ENCODE results near the gene PTPN18.
"Not testable (repeated sequence)": the region's sequence is repeated elsewhere in the genome, so short reads cannot be mapped to it uniquely, and the experiment has no call there.

PTPN18 gene, protein sequence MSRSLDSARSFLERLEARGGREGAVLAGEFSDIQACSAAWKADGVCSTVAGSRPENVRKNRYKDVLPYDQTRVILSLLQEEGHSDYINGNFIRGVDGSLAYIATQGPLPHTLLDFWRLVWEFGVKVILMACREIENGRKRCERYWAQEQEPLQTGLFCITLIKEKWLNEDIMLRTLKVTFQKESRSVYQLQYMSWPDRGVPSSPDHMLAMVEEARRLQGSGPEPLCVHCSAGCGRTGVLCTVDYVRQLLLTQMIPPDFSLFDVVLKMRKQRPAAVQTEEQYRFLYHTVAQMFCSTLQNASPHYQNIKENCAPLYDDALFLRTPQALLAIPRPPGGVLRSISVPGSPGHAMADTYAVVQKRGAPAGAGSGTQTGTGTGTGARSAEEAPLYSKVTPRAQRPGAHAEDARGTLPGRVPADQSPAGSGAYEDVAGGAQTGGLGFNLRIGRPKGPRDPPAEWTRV

DNA sequence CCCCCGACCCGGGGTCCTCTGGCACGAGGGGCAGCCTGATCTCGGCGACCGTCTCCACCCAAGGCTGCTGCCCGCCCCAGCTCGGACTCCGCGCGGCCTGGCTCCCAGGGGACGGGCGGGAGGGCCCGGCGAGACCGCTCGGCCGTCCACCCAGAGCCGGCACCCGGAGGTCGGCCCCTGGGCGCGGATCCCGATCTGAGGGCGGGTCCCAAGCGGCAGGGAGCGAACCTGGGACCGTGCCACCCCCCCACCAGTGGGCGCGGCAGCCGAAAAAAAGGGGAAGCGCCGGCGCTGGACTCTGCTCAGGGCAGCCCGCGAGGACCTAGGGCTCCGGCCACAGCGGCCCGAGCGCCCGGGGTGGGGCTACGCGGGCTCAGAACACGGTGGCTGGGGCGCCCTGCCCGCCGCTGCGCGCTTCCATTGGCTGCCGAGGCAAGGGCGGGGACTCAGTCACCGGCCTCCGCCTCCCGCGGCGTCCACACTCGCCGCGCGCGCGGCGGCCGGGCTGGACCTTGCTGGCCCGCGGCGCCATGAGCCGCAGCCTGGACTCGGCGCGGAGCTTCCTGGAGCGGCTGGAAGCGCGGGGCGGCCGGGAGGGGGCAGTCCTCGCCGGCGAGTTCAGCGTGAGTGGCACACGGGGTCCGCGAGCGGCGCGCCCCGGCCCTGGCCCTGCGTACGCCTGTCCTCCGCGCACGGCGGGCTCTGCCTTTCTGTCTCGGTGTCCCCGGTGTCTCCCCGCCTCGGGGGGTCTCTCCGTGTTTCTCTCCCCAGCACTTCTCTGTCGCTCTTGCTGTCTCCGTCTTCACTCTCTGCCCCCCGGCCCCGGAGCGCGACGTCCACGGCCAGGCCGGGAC, at the start of gene PTPN18:
Gene PTPN18 (plus strand): TSS at position 479 of the 854 bp plus-strand sequence. CDS start 52 bp downstream, at position 531.
- peak; percentile 66 for DNase-seq

DNA sequence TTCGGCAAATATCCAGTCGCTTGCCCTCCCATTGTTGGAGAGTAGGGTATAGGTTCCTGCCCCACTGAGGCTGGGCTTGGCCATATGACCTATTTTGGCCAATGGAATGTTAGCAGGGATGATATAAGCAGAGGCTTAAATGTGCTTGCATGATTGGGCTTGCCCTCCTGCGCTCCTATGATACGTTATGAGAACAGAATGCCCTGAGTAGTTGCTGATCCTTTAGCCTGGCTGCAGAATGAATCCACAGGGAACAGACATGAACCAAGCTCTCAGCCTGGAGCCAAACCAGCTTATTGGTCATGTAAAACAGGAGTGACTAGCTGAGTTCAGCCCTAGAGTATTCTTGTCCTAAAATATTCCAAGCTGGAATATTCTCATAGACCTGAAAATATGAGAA, 48.0 kb upstream of the PTPN18 start:
- DNase-seq: no peak

DNA sequence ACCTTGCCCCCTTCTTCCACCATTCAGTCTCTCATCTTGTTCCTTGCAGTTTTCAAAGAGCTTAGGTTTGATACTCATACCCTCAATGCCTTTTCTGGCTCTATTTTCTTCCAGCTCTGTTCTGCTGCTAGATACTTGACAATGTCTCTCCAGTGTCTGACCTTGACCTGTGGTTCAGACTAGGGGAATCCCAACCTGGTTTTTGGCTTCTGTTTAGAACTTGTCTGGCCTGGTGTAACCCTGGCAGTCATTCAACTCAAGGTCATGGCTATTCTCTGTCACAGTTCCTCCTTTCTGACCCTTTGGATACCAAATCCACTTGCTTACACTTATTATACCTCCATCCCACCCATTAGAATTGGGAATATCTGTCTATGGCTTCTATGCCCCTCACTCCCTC, 45.0 kb upstream of the PTPN18 start:
- no peak for DNase-seq

DNA sequence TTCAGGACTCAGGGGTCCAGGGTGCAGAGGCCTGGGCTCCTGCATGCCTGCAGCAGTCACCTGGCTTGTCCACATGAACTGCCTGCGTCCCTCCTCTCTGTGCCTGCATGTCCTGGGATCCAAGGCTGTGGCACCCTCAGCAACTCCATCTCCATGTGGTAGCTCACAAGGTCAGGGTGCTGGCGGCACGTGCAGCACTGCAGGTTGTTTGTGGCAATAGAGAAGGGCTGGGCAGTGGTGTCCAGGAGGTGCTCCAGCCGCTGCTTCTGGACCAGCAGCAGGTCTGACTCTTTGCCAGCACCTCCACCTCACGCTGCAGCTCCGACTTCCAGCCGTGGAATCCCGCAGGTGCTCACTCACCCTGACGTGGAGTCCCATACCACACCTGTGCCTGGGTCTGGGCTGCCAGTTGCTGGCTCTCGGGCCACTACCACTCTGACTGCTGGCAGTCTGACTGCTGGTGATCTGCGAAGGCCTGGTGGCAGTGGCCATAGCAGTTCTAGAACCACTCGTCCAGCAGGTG, 42.0 kb upstream of the PTPN18 start:
- DNase-seq: no peak

DNA sequence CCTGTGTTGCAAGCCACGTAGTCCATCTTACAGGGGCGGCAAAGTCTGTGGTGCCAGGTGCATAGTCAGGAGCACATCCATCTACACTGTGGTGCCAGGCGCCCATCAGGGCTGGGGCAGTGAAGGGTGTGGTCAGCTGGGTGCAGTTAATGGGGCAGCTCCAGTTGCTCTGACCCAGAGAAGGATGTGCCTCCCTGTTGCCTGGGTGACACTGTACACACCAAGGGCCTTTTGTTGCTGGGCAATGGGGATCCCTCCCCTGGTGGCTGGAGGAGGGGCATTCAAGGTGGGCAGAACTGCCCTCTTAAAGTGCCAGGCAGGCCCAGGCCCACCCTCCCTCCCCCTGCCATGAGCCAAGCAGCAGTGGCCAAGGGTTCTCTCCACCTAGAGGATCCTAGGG, 41.5 kb upstream of the PTPN18 start:
- no peak for DNase-seq

DNA sequence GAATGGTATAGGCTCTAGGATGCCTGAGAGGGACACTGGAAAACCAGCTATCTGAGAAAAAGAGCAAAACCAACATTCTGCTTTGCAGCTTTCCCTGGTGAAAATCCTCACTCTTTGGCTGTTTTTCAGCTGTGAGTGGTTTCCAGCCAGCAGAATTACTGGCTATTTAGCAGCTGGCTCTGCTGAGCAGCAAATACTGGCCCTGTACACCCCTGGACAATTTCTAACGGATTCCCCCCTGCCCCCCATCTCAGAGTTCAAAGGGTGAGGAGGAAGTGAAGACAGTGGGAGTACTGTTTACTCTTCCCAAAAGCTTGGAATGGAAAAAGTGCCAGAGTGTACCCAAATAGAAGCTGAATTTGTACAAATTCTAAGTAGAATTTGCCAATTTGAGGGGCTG, 39.3 kb upstream of the PTPN18 start:
- DNase-seq: no peak

DNA sequence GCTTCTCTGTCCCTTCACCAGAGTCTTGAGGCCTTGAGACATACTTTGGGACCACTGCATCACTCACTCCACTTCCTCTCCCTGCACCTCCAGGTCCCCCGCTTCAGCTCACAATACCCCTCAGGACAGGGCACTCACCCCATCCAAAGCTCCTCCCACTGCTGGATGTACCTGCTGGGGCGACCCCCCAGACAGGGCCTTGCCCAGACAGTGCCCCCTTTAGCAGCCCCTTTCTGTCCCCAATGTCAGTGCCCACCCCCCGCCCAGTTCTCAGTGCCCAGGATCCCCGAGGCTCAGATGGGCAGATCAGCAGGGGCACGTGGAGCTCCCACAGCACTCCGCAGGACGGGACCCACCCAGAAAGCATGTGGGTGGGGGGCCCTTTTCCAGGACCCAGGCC, 37.0 kb upstream of the PTPN18 start:
- DNase-seq: no peak

DNA sequence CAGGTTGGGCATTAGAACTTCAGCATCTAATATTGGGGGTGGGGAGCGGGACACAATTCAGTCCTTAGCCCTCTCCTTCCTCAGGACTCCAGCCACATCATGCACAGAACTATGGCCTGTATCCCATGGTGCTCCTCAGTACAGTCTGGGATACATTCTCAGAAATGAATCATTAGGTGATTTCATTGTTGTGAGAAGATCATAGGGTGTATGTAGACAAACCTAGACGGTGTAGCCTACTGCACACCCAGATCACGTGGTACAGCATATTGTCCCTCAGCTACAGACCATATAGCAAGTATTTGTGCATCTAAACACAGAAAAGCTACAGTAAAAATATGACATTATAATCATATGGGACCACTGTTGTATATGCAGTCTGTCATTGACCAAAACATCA, 36.3 kb upstream of the PTPN18 start:
- DNase-seq: no peak

DNA sequence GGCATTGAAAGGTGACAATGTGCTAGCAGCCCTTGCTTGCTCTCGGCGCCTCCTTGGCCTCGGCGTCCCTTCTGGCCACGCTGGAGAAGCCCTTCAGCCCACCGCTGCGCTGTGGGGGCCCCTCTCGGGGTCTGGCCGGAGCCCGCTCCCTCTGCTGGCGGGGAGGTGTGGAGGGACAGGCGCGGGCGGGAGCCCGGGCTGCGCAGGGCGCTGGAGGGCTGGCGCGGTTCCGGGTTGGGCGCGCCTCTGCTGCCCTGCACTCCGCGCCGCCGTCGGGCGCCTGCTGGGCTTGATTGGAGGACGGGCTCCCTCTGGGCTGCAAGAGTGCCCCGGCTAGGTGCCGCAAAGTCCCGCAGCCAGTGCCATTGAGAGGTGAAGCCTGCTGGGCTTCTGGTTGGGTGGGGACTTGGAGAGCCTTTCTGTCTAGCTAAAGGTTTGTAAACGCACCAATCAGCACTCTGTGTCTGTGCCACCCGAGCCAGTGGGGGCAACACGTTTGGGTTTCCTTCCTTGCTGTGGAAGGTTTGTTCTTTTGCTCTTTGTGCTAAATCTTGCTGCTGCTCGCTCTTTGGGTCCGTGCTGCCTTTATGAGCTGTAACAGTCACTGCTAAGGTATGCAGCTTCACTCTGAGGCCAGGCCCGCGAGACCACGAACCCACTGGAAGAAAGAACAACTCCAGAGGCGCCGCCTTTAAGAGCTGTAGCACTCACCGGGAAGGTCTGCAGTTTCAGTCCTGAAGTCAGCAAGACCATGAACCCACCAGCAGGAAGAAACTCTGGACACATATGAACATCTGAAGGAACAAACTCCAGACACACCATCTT, 27.9 kb upstream of the PTPN18 start:
- DNase-seq: no peak

DNA sequence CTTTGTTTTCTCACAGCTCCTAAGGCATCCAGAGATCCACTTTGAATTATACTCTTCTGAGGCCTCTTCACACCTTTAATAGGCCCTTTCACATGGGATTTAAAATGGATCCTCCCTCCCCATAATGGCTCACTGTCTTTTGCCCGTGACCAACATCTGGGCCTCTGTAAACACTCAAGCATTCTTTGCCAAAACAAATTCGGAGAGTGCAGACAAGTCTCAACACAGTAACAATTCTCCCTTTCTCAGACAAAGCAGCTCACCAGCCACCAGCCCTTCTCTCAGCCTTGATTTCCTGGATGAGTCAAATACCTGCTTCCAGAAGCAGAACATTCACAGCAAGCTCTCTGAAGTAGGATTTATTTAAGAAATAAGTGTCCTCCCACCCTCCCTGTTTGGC, 27.1 kb upstream of the PTPN18 start:
- no peak for DNase-seq

DNA sequence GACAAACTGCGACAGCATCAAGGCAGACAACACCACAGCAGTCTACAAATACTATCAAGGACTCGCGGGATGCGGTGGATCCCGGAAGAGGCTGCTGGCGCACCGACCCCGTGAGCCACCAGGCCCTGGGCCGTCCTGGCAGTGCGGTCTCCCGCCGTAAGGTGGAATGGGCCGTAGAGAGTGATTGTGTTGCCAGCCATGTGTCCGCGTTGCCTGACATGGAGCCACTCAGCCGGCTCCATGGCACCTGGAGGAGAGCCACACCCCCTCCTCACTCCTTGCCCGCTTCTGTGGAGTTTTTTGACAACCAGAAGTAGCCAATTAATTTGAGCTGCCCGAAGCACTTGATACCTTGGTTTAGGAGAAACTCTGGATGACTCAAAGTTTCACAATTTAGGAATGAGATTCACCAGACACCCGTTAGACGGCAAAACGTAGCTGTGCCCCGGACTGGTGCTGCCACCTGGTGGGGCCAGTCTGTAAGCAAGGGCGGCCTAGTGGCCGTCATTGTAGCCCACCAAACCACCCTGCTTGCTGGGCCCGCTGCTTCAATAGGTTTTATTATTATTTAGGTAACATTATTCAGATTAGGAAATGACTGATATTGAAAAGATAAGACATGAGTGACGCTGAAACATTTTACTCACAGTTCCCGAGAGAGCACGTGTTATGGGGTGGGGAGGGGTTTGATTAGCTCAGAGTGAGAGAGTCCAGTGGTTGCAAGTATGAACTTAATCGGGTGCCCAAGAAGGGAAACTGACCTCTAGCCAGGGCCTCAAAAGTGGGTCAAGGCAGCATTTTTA, 23.4 kb upstream of the PTPN18 start:
- peak; percentile 72 for DNase-seq

DNA sequence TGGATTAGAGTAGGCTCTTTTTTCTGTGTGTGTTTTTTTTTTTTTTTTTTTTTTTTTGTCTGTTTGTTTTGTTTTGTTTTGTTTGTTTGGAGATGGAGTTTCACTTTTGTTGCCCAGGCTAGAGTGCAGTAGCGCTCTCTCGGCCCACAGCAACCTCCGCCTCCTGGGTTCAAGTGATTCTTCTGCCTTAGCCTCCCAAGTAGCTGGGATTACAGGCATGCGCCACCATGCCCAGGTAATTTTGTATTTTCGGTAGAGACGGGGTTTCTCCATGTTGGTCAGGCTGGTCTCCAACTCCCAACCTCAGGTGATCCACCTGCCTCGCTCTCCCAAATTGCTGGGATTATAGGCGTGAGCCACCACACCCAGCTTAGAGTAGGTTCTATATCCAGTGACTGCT, 22.6 kb upstream of the PTPN18 start:
- not testable (repeated sequence) for DNase-seq

DNA sequence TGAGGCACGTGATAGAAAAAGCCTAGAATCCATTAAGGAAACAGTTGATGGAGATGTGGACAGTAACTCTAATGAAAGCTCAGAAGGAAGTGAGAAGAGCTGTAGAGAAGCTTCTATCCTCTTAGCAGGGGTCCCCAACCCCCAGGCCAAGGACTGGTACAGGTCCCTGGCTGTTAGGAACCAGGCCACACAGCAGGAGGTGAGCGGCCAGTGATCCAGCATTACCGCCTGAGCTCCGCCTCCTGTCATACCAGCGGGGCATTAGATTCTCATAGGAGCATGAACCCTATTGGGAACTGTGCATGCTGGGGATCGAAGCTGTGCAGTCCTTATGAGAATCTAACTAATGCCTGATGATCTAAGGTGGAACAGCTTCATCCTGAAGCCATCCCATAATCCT, 21.8 kb upstream of the PTPN18 start:
- no peak for DNase-seq

DNA sequence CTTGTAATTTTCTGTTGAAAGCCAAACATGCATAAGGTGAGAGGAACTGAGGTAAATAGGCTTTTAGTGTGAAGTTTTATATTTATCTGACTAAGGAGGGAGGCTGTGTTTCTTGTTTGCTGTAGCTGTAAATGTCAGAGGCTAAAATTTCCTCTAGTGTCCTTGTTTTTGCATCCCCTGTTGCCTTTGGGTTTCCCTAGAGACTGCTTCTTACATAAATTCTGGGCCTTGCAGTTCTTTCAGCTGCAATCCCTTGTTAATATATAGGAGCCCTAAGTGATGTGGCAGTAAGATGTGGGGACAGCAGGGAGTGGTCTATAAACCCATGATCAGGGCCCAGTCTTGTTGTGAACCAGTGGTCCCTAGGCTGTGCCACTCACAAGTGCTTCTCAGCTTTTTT, 20.6 kb upstream of the PTPN18 start:
- no peak for DNase-seq

DNA sequence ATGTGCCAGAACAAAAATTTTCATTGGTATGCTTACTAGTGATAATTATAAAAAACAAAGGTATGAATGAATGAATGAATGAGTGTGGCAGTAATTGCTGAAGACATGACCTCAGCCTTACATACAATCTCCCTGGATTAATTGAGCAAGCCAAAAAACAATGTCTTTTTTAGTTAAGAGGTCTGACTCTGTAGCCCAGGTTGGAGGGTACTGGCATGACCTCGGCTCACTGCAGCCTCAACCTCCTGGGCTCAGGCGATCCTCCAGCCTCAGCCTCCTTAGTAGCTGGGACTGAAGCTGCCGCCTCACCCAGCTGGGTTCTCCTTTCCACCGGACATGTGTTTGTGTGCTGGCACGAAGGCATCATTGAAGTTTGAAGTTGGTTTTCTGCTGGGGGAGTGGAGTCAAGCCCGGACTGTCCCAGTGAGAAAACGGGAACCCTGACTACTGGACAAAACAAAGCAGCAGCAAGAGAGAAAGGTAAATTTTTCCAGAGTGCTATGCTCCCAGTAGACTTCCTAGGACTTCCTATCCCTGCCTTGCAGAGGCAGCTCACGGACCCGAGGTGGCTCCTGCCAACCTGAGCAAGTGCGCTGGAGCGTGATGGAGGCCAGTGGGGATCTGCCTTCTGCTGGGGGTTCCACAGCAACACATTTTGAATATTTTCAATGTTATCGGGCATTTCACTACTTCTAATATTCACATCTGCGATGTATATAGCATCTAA, 19.5 kb upstream of the PTPN18 start:
- no peak for DNase-seq

DNA sequence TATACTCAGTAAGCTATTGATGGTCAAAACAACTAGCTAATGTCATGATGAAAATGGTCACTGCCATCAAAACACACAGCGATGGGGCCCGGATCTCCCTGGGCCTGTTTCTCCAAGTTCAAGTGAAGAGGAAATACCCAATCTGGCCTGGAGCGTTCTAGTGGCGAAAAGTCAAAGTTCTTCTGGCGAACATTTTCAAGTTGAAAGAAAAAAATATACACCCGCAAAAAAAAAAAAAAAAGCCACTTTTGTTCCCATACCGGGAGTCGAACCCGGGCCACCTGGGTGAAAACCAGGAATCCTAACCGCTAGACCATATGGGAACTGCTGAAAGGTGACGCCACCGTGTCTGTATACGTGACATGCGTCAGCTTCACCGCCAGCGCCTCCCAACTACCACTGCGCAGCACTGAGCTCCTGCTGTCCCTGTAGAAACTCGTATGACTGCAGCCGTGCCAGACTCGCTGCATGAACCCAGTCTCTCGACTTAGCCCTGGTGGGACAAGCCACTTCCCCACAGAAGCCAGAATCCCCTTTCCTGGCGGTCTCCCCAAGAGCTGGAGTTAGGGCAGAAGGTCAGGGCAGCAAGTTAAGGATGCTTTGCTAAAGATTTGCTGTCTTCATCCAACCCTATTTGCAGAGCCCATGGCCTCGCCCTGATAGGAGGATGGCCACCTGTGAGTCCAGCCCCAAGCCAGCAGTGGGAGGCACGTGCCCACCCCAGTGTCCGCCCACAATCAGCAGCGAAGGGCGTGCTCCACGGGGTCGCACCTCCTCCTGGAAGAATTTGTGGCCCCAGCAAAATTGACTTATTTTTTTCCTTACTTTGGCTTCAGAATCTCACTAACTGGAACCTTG, 18.8 kb upstream of the PTPN18 start:
- peak; percentile 56 for DNase-seq

DNA sequence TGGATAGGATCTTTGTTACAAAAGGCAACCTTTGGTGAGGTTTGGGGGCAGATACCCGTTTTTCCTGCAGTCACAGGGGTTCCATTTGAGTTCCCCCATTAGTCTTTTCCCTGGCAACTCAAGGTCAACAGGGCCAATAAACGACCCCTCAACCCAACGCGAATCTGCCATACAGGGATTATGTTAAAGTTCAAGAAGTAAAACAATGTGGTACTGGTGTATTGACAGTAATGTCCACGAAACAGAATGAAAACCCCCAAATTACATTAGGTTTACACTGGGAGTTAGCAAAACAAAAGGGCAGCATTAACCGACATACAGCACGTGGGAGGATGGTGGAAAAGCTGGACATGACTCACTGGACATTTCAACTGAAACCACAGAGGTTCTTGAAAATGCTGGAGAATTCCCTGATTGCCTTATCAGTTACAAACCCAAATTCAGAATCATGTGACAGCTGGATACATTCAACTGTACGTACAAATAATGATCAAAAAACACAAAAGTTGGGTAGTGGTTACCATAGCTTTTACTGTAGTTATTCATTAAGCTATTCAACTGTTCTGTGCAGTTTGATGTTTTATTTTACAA, 18.0 kb upstream of the PTPN18 start:
- DNase-seq: no peak

DNA sequence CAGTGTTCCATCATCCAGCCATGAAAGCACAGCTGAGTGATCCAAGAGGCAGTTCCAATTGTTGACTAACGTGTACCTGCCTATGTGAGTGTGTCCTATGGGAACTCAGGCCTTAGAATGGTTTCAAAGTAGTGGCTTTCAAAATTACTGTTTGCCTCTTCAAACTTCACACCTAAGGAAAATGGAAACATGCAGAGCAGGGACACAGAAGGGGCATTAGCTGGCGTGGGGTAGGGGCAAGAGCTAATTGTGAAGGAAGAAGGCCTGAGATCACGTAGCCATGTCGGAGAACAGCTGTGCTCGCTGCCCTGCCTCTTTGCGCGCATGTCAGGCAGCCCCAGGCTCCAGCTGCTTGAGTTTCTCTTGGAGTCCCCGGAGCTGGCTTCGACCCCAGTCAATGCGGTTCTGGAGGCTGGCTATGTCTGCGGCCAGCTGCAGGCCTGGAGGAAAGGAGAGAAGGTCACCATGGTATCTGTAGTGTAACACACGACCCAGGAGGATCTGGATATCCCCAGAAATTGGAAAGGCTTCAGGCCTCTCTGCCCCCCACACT, 17.0 kb upstream of the PTPN18 start:
- no peak for DNase-seq
